CD4-positive, alpha-beta T cell treated with Interleukin-1 beta for 1 hour (primary cell): Measurements from ENCODE around the gene PUM2.
"Not testable (repeated sequence)": the region's sequence is repeated elsewhere in the genome, so short reads cannot be mapped to it uniquely, and the experiment has no call there.

ENCODE experiments used
- DNase-seq, 2 donors: peaks; one replicate each; pipeline ENCODE4 v3.0.0-alpha.2; 2020 to 2022

The PUM2 gene

GRCh38 chr2:20368706-20369105, 18.1 kb upstream of the PUM2 start:
- DNase-seq, result no peak

- DNase-seq, result not testable (repeated sequence)
Observed at GRCh38 chr2:20367929-20368328, 17.3 kb upstream of the PUM2 start.

GRCh38 chr2:20366672-20367116, 16.1 kb upstream of the PUM2 start:
- no peak for DNase-seq

GRCh38 chr2:20365249-20365817, 14.7 kb upstream of the PUM2 start:
- DNase-seq, result no peak

- no peak for DNase-seq
Observed at GRCh38 chr2:20363578-20363977, 12.9 kb upstream of the PUM2 start.

- no peak for DNase-seq
Observed at GRCh38 chr2:20362701-20363435, 12.2 kb upstream of the PUM2 start.

- DNase-seq, result no peak
Observed at GRCh38 chr2:20361893-20362292, 11.2 kb upstream of the PUM2 start.

- no peak for DNase-seq
Observed at GRCh38 chr2:20359096-20359495, 8.5 kb upstream of the PUM2 start.

GRCh38 chr2:20357638-20358389, 7.2 kb upstream of the PUM2 start:
- DNase-seq, result no peak

- DNase-seq, result no peak
Observed at GRCh38 chr2:20356042-20356441, 5.4 kb upstream of the PUM2 start.

- DNase-seq, result no peak
Observed at GRCh38 chr2:20355131-20355530, 4.5 kb upstream of the PUM2 start.

GRCh38 chr2:20353241-20353992, 2.8 kb upstream of the PUM2 start:
- DNase-seq, result no peak

- no peak for DNase-seq
Observed at GRCh38 chr2:20352581-20353216, 2.1 kb upstream of the PUM2 start.

GRCh38 chr2:20352230-20352578, 1.6 kb upstream of the PUM2 start:
- no peak for DNase-seq

- DNase-seq, result no peak
Observed at GRCh38 chr2:20351555-20352229, 1.0 kb upstream of the PUM2 start.

GRCh38 chr2:20350041-20350712, 467 bp downstream of the PUM2 start:
- peak; percentile 34 to 55 for DNase-seq

- DNase-seq, result no peak
Observed at GRCh38 chr2:20349513-20349921, 1.1 kb downstream of the PUM2 start.

- DNase-seq, result no peak
Observed at GRCh38 chr2:20348542-20348941, 2.1 kb downstream of the PUM2 start.

GRCh38 chr2:20346565-20347381, 3.9 kb downstream of the PUM2 start:
- no peak for DNase-seq

GRCh38 chr2:20343128-20343527, 7.5 kb downstream of the PUM2 start:
- DNase-seq, result no peak

- DNase-seq, result no peak
Observed at GRCh38 chr2:20339012-20339411, 11.6 kb downstream of the PUM2 start.
